OCI-LY7 (cell line): ENCODE data around the gene NR2C2AP.

ENCODE experiments used
- CTCF ChIP-seq: fragments of 200-600 bp; sonication (generic); conservative IDR thresholded peaks from 2 replicates; pipeline ENCODE4 v1.5.1; 2014; ENCODE audit warnings: mild to moderate bottlenecking, antibody characterized with exemption, low read length, moderate library complexity, mixed read lengths
- EZH2phosphoT487 ChIP-seq: fragments of 200-600 bp; sonication (generic); IDR thresholded peaks from 2 replicates; pipeline ENCODE4 v1.6.1; 2018; ENCODE audit warnings: low read depth, borderline replicate concordance, mild to moderate bottlenecking, mixed run types, antibody characterized with exemption, low read length, moderate library complexity, mixed read lengths

DNA sequence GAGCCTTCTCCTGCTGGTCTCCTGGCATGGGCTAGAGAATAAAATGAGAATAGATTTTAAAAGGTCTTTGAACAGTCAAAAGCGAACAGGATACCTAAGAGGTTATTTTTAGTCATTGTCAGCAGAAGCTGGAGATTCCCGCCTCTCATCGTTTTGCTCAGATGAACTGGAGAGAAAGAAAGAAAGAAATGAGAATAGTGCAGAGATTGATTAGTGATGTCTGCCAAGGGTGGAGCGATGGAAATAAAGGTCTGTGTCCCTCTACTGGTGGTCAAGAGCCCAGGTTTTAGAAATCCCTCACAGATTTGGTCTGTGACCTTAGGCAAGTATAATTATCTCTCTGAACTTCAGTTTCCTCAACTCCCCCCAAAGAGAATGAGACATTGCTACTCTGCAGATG, 13.9 kb upstream of the NR2C2AP start:
- TF ChIP-seq CTCF = peak; percentile 65
- TF ChIP-seq EZH2phosphoT487 = no peak
